B cell (primary cell): ENCODE data around the gene IFNA1.

Source experiments
- EZH2 ChIP-seq: IDR thresholded peaks from 2 replicates; pipeline ENCODE4 v1.6.1; 2012; ENCODE audit warnings: borderline replicate concordance, low read depth, mild to moderate bottlenecking, moderate library complexity, low read length; ENCODE audit not compliant: insufficient read depth, poor library complexity, severe bottlenecking
- TF ChIP-seq, protein P1 (sequence below): fragments of 200-600 bp; IDR thresholded peaks from one replicate; pipeline ENCODE4 v1.8.0; 2022; ENCODE audit warnings: antibody characterized with exemption, mild to moderate bottlenecking

DNA sequence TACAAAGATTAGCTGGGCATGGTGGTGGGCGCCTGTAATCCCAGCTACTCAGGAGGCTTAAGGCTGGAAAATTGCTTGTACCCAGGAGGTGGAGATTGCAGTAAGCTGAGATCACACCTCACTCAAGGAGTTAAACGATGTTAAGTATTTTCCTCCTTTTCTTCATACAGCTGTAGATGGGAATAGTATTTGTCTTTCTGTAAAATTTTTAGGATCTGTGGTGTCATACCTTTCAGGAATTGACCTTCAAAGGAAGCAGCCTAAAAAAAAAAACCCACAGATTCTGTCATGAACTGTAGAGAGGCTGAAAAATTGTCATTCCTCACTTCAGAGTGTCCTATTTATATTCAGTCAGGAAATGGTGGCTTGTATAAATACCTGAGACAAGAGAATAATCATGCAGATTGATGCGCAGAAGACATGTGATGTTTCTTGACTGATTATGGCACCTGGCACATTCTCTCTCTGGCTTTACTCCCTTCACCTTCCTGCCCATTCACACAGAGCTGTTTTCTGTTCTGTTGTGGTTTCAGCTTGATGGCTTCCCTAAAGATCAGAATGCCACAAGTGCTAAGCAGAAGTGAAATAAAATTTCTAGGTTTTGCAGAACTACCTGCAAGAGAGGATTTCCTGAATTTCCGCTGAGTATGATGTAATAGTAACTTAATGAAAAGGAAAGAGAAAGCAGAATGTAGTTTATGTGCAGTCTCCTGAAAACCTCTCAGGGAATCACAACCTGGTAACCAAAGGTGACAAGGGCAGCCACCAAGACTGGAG is 3.8 kb downstream of the IFNA1 start:
- TF ChIP-seq, protein P1, sequence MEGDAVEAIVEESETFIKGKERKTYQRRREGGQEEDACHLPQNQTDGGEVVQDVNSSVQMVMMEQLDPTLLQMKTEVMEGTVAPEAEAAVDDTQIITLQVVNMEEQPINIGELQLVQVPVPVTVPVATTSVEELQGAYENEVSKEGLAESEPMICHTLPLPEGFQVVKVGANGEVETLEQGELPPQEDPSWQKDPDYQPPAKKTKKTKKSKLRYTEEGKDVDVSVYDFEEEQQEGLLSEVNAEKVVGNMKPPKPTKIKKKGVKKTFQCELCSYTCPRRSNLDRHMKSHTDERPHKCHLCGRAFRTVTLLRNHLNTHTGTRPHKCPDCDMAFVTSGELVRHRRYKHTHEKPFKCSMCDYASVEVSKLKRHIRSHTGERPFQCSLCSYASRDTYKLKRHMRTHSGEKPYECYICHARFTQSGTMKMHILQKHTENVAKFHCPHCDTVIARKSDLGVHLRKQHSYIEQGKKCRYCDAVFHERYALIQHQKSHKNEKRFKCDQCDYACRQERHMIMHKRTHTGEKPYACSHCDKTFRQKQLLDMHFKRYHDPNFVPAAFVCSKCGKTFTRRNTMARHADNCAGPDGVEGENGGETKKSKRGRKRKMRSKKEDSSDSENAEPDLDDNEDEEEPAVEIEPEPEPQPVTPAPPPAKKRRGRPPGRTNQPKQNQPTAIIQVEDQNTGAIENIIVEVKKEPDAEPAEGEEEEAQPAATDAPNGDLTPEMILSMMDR, result no peak
- no peak for TF ChIP-seq EZH2
